Measurements from ENCODE around the gene ORAI3. TPM values are rescaled to one million over a fixed set of nuclear protein-coding genes. Genes with fewer than 3 reads are reported as not detected.

Gene ORAI3
- total RNA-seq, 1 experiment from 2014 or later = 5.7 TPM

GRCh38 chr16:30900588-30900987, 48.3 kb upstream of the ORAI3 start:
- Histone ChIP-seq H3K4me1 (ENCODE audit: insufficient read depth, low read length) (peaks cover 13% of the 10 kb centered on the region), H3K27ac (ENCODE audit: low read length) (no peak overlapping the region), H3K79me2 (ENCODE audit: low read length) (no peaks in the 10 kb centered on the region), H3K9ac (ENCODE audit: low read length) (no peak overlapping the region), H3K36me3 (ENCODE audit: low read depth, low read length) (no peaks in the 10 kb centered on the region), H2AFZ (ENCODE audit: low read length) (no peak overlapping the region), H3K9me3 (ENCODE audit: low read length) (no peaks in the 10 kb centered on the region), H3K27me3 (ENCODE audit: low read length) (no peaks in the 10 kb centered on the region), H4K20me1 (ENCODE audit: low read length) (no peaks in the 10 kb centered on the region), H3K4me3 (ENCODE audit: low read length) (no peak overlapping the region), H3F3A (ENCODE audit: low read length, unreplicated experiment) (peaks cover 4% of the 10 kb centered on the region), H3K9me2 (replicated peaks; ENCODE audit: low read length) (no peaks in the 10 kb centered on the region), H3K4me2 (ENCODE audit: low read length) (no peak overlapping the region)
- CTCF ChIA-PET = interaction anchor here (0.7 kb wide), 1 partner anchor 56 kb away, joined by 5 read pairs; no protein-coding TSS in a partner anchor
- ATAC-seq (no peak), DNase-seq (no peak)
- intact Hi-C loops (cut with micrococcal nuclease) = no loop called here
- BruUV-seq (replicated peaks) = no TSS peak
- no peak for TF ChIP-seq EZH2 (IDR thresholded peaks at IDR 0.05; ENCODE audit: low read length, unreplicated experiment)
- TF ChIP-seq EZH2phosphoT487 (IDR thresholded peaks at IDR 0.05; ENCODE audit: borderline replicate concordance, low read length) = no peak
- no peak for TF ChIP-seq CTCF (conservative IDR thresholded peaks at IDR 0.05; ENCODE audit: low read depth, low read length)
- POLR2A ChIA-PET (ENCODE audit: unreplicated experiment) = no interaction called here

GRCh38 chr16:30901201-30902028, 47.5 kb upstream of the ORAI3 start:
- H3K9me2 ChIP-seq (replicated peaks; ENCODE audit: low read length) = no peaks in the 10 kb centered on the region
- peak overlapping the region; percentile 31; the same call in 1 of the 2 replicates for H3K9ac ChIP-seq (ENCODE audit: low read length)
- no peaks in the 10 kb centered on the region for H3K9me3 ChIP-seq (ENCODE audit: low read length)
- no peaks in the 10 kb centered on the region for H3K27me3 ChIP-seq (ENCODE audit: low read length)
- no peaks in the 10 kb centered on the region for H4K20me1 ChIP-seq (ENCODE audit: low read length)
- H3K4me3 ChIP-seq (ENCODE audit: low read length) = peak overlapping the region; percentile 63
- ATAC-seq = peak; percentile 7; the same call in 1 of the 2 replicates
- ChIA-PET POLR2A (ENCODE audit: unreplicated experiment) (no interaction called here), CTCF (interaction anchor here (0.6 to 1.9 kb wide), 5 partner anchors 11 to 204 kb away, joined by 4 to 25 read pairs (median 5); partner anchors contain the start of gene ORAI3)
- intact Hi-C loops (cut with micrococcal nuclease) = loop anchor here (2.0 kb wide), 1 partner anchor 57 kb away; no protein-coding TSS in a partner anchor
- TF ChIP-seq CTCF (conservative IDR thresholded peaks at IDR 0.05; ENCODE audit: low read depth, low read length) (no peak), EZH2 (IDR thresholded peaks at IDR 0.05; ENCODE audit: low read length, unreplicated experiment) (no peak), EZH2phosphoT487 (IDR thresholded peaks at IDR 0.05; ENCODE audit: borderline replicate concordance, low read length) (no peak)
- peaks cover 5% of the 10 kb centered on the region for H3K4me1 ChIP-seq (ENCODE audit: insufficient read depth, low read length)
- BruUV-seq (replicated peaks) = no TSS peak
- no peaks in the 10 kb centered on the region for H3K36me3 ChIP-seq (ENCODE audit: low read depth, low read length)
- no peak overlapping the region for H3K27ac ChIP-seq (ENCODE audit: low read length)
- H3F3A ChIP-seq (ENCODE audit: low read length, unreplicated experiment) = no peaks in the 10 kb centered on the region
- DNase-seq = no peak
- H3K79me2 ChIP-seq (ENCODE audit: low read length) = no peaks in the 10 kb centered on the region
- peak overlapping the region; percentile 91 for H2AFZ ChIP-seq (ENCODE audit: low read length)
- H3K4me2 ChIP-seq (ENCODE audit: low read length) = peak overlapping the region; percentile 82
